ENCODE measurements around the gene WDR54.

DNA sequence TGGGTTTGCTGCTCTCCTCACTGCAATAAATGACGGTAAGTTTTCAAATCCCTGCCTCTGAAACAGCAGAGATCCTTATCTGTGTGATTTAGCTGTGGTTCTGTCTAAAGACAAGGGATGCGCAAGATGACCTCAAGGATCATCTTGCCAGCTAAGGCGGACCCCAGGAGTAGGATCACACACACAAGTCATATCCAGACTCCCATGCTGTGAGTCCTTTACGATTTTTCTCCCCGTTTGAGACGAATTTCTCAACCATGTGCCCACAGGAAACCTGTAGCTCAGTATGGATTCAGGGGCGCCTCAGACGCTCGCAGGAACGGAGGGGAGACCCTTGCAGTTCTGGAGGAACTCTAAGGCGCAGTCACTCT lies 30.3 kb upstream of the WDR54 start:
- TF ChIP-seq, protein P1, sequence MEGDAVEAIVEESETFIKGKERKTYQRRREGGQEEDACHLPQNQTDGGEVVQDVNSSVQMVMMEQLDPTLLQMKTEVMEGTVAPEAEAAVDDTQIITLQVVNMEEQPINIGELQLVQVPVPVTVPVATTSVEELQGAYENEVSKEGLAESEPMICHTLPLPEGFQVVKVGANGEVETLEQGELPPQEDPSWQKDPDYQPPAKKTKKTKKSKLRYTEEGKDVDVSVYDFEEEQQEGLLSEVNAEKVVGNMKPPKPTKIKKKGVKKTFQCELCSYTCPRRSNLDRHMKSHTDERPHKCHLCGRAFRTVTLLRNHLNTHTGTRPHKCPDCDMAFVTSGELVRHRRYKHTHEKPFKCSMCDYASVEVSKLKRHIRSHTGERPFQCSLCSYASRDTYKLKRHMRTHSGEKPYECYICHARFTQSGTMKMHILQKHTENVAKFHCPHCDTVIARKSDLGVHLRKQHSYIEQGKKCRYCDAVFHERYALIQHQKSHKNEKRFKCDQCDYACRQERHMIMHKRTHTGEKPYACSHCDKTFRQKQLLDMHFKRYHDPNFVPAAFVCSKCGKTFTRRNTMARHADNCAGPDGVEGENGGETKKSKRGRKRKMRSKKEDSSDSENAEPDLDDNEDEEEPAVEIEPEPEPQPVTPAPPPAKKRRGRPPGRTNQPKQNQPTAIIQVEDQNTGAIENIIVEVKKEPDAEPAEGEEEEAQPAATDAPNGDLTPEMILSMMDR (IDR thresholded peaks at IDR 0.05; ENCODE audit: extremely low read depth in 1 of 2, insufficient read depth in 1 of 2, low read depth in 1 of 2, low read length in 2 of 2), result no peak
- TF ChIP-seq POLR2A (IDR thresholded peaks at IDR 0.05; ENCODE audit: low read depth, low read length) (no peak), EZH2 (IDR thresholded peaks at IDR 0.05; ENCODE audit: borderline replicate concordance, low read depth, low read length, severe bottlenecking) (no peak), POLR2AphosphoS5 (IDR thresholded peaks at IDR 0.05; ENCODE audit: insufficient read depth, low read depth, low read length) (no peak), GATA2 (IDR thresholded peaks at IDR 0.05; ENCODE audit: insufficient read depth, insufficient read length, low read depth, low read length) (peak; percentile 87), MYC (IDR thresholded peaks at IDR 0.05; ENCODE audit: low read depth, low read length) (no peak)
- TF ChIP-seq, protein P2, sequence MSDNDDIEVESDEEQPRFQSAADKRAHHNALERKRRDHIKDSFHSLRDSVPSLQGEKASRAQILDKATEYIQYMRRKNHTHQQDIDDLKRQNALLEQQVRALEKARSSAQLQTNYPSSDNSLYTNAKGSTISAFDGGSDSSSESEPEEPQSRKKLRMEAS (IDR thresholded peaks at IDR 0.05; ENCODE audit: insufficient read depth, insufficient read length), result no peak
